ENCODE results near the gene TRIM62. TPM values are rescaled to one million over a fixed set of nuclear protein-coding genes. Genes with fewer than 3 reads are reported as not detected.

Gene TRIM62
- total RNA-seq, 1 experiment from 2014 or later: 9.9 TPM

GRCh38 chr1:33180911-33181890 is 642 bp downstream of the TRIM62 start:
- H3K9me3 ChIP-seq (ENCODE audit: insufficient read depth, low read depth): no peaks in the 10 kb centered on the region
- H3K27ac ChIP-seq: no peak overlapping the region
- no peaks in the 10 kb centered on the region for H3K9me2 ChIP-seq (ENCODE audit: insufficient read depth)
- H4K20me1 ChIP-seq (ENCODE audit: insufficient read depth): peaks cover 8% of the 10 kb centered on the region; the same call in 1 of the 2 replicates
- H2AFZ ChIP-seq: peak overlapping the region; percentile 96
- H3F3A ChIP-seq (ENCODE audit: insufficient read depth, low read depth): peaks cover 12% of the 10 kb centered on the region; the same call in 1 of the 2 replicates
- H3K79me2 ChIP-seq (ENCODE audit: low read depth): peaks cover 7% of the 10 kb centered on the region; the same call in 1 of the 2 replicates
- no peak for TF ChIP-seq EZH2 (IDR thresholded peaks at IDR 0.05; ENCODE audit: low read depth)
- TF ChIP-seq, protein P1, sequence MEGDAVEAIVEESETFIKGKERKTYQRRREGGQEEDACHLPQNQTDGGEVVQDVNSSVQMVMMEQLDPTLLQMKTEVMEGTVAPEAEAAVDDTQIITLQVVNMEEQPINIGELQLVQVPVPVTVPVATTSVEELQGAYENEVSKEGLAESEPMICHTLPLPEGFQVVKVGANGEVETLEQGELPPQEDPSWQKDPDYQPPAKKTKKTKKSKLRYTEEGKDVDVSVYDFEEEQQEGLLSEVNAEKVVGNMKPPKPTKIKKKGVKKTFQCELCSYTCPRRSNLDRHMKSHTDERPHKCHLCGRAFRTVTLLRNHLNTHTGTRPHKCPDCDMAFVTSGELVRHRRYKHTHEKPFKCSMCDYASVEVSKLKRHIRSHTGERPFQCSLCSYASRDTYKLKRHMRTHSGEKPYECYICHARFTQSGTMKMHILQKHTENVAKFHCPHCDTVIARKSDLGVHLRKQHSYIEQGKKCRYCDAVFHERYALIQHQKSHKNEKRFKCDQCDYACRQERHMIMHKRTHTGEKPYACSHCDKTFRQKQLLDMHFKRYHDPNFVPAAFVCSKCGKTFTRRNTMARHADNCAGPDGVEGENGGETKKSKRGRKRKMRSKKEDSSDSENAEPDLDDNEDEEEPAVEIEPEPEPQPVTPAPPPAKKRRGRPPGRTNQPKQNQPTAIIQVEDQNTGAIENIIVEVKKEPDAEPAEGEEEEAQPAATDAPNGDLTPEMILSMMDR (conservative IDR thresholded peaks at IDR 0.05): no peak; the same call in 1 of the 2 replicates
- H3K4me2 ChIP-seq: peak overlapping the region; percentile 97
- peaks cover 4% of the 10 kb centered on the region; the same call in 1 of the 2 replicates for H3K4me1 ChIP-seq (replicated peaks; ENCODE audit: insufficient read depth)
- H3K36me3 ChIP-seq (ENCODE audit: low read depth): no peaks in the 10 kb centered on the region
- H3K27me3 ChIP-seq (ENCODE audit: insufficient read depth, low read depth): no peaks in the 10 kb centered on the region
- intact Hi-C loops (cut with micrococcal nuclease; ENCODE audit: unreplicated experiment): loop anchor here (5.0 kb wide), 2 partner anchors 41 to 54 kb away; no protein-coding TSS in a partner anchor
- ChIA-PET POLR2A (ENCODE audit: unreplicated experiment) (interaction anchor here (0.7 to 1.1 kb wide), 4 partner anchors 19 to 1158 kb away, joined by 3 to 13 read pairs (median 4); no protein-coding TSS in a partner anchor), CTCF (interaction anchor here (0.6 to 1.3 kb wide), 7 partner anchors 31 to 191 kb away, joined by 3 to 17 read pairs (median 4); no protein-coding TSS in a partner anchor)
- BruUV-seq (replicated peaks): TSS peak; percentile 29
- H3K4me3 ChIP-seq: peak overlapping the region; percentile 87
- DNase-seq: peak; percentile 76 to 80

- Histone ChIP-seq H3K27ac (no peak overlapping the region), H4K20me1 (ENCODE audit: insufficient read depth) (peaks cover 8% of the 10 kb centered on the region; the same call in 1 of the 2 replicates), H3F3A (ENCODE audit: insufficient read depth, low read depth) (peaks cover 12% of the 10 kb centered on the region; the same call in 1 of the 2 replicates), H3K9me2 (ENCODE audit: insufficient read depth) (no peaks in the 10 kb centered on the region), H3K4me3 (peak overlapping the region; percentile 53; the same call in 1 of the 2 replicates), H3K36me3 (ENCODE audit: low read depth) (no peaks in the 10 kb centered on the region), H3K4me1 (replicated peaks; ENCODE audit: insufficient read depth) (peaks cover 4% of the 10 kb centered on the region; the same call in 1 of the 2 replicates), H3K79me2 (ENCODE audit: low read depth) (peaks cover 7% of the 10 kb centered on the region; the same call in 1 of the 2 replicates), H3K9me3 (ENCODE audit: insufficient read depth, low read depth) (no peaks in the 10 kb centered on the region), H3K4me2 (peak overlapping the region; percentile 97), H3K27me3 (ENCODE audit: insufficient read depth, low read depth) (no peaks in the 10 kb centered on the region), H2AFZ (no peak overlapping the region)
- POLR2A ChIA-PET (ENCODE audit: unreplicated experiment): no interaction called here
- TF ChIP-seq, protein P1 (conservative IDR thresholded peaks at IDR 0.05): no peak
- TF ChIP-seq EZH2 (IDR thresholded peaks at IDR 0.05; ENCODE audit: low read depth): no peak
- intact Hi-C loops (cut with micrococcal nuclease; ENCODE audit: unreplicated experiment): loop anchor here (5.0 kb wide), 2 partner anchors 42 to 53 kb away; no protein-coding TSS in a partner anchor
- DNase-seq: no peak
- CTCF ChIA-PET: interaction anchor here (0.6 kb wide), 3 partner anchors 180 to 276 kb away, joined by 4 to 17 read pairs (median 8); no protein-coding TSS in a partner anchor
- no TSS peak for BruUV-seq (replicated peaks)
These were observed 1.5 kb downstream of the TRIM62 start for GRCh38 chr1:33180226-33180910.

Data from PC-9 (cell line).